HUDEP-2 (cell line): ENCODE results near the gene PPP2R2C.

Source experiments
- DNase-seq, 76 experiments: peaks; one replicate each; lab custom pipeline; 2025; ENCODE audit not compliant: unreplicated experiment in 76 of 76; lab: John Stamatoyannopoulos, UW

The PPP2R2C gene

DNA sequence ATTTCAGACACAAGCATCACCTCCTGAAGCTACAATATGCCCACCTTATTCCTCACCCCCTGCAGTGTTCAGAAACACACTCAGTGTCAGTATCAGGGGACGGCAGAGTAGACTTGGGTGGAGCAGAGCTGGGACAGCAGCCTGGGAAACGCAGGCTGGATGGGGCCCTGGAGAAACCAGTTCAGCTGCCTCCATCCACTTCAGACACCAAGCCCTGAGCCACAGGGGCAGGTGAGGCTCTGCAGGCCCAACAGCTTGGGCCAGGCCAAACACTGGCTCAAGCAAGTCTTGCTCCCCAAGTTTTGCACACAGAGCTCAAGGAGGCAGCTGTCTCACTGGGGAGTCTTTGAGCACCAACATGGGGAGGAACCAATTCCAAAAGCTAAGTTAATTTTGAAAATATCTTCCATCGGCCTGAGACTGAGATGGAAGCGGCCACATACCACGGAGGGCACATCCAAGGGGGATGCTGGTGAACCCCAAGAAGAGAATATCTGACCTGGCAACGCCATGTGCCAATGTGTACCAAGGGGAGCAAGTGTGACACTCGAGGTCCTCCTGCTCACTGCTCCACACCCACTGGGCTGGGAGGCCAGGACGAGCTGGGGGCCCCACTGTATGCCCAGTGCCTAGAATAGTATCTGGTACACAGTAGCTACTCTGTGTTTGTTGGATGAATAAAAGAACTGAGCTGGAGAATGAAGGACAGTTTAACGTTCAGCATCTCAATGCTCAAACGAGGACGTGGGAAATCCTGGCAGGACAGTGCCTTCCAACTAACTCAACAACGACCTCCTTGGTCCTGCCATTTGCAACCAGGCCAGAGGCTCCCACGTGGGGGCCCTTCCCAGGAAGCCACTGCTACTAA lies 45.6 kb downstream of the PPP2R2C start:
- no peak for DNase-seq

- DNase-seq: no peak
These were observed 46.5 kb downstream of the PPP2R2C start for GRCh38 chr4:6425911-6426310.

DNA sequence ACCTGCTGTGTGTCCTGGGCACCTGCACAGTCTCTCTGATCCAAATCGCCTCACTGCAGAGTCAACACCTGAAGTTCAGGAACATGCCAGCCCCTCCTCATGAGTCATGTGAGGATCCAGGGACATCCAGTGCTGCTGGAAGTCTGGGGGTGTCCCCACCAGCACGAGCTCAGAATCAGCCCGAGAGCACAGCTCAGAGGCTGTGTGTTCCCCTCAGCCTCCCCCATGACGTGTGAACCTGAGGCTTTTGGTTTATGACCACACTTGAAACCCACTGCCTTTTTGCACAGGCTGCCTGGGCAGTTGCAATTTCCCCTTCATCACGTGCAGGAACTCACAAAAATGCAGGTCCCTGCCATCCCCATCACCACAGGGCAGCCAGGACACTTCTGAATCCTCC lies 47.1 kb downstream of the PPP2R2C start:
- no peak for DNase-seq

DNA sequence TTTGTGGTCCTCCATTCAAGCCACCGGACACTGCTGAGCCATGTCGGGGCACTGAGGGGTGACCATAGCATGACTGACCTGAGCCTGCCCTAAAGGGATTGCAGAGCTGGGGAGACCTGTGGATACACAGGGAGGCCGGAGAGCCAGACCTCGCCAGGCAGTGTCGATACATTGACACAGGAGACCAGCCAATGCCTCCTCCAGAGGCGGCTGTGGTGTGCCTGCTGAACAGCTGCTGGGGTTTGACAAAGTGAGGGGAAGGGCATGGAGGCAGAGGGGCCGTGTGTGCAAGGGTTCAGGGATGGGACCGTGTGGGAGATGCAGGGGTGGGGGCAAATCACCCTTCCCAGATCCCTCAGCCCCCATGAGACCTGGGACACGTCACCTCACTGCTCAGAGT lies 48.0 kb downstream of the PPP2R2C start:
- no peak for DNase-seq

DNA sequence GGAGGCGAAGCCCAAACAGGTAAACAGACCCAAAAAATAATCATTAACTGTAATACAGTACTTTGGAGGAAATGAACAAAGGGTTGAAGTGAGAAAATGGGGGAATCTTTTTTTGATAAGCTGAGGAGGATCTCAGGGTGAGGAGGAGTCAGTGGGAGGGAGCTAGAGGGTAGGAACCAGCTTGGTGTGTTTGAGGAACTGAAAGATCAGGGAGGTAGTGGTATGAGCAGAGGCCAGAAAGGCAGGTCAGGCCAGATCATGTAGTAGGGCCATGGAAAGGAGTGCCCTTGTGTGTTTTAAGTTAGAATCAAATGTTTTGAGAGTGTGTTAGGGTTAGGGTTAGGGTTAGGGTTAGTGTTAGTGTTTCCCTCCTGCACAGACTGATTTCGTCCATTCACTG lies 48.8 kb downstream of the PPP2R2C start:
- no peak for DNase-seq

DNA sequence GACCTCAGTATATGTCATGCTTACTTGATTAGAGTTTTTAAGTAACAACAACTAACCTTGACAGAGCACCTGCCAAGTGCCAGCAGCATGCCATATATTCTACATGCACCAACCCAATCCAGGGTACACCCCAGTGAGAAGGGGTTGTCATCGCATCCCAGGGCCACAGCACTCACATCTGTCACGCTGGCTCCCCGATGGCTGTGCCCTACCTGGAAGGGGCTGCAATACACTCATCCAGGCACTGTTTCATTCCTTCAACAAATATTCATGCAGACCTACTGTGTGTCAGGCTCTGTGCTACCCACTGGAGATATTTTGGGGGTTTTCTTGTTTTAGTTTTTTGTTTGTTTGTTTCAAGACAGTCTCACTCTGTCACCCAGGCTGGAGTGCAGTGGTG lies 49.5 kb downstream of the PPP2R2C start:
- DNase-seq: no peak

GRCh38 chr4:6422105-6422504 lies 50.3 kb downstream of the PPP2R2C start:
- DNase-seq: no peak

DNA sequence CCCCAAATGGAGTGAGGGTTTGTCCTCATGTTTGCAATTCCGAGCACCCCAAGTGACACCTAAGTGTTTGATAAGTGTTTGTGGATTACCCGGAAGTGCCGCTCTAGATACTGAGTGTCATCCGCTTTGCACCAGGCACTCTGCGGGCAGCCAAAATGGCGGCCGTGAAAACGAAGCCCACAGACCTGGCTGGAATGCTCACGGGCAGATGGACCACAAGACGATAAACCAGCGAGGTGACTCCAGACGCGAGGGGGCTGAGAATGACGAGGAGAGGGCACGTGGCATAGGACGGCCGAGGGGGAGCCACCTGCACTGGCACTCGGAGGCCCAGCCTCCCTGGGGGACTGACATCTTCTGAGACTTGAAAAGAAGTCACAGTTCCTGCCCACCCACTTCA lies 51.0 kb downstream of the PPP2R2C start:
- DNase-seq: no peak

DNA sequence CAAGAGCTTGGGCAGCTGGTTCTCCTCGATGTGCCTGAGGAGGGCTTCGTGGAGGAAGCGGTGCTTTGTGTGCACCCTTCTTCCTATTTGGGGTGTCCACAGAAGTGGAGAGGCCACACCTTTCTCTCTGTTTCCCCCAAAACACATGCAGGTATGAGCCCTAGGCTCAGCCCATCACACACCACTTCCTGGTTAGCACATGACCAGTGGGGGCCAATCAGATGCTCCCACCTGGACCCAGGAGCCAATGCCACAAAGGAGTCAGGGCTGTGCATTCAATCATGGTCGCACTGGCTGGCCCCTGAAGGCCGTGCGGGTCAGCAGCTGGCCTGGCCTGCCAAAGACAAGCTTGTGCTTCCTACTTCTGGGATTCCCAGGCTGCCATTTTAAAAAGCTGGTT lies 51.4 kb downstream of the PPP2R2C start:
- no peak for DNase-seq

DNA sequence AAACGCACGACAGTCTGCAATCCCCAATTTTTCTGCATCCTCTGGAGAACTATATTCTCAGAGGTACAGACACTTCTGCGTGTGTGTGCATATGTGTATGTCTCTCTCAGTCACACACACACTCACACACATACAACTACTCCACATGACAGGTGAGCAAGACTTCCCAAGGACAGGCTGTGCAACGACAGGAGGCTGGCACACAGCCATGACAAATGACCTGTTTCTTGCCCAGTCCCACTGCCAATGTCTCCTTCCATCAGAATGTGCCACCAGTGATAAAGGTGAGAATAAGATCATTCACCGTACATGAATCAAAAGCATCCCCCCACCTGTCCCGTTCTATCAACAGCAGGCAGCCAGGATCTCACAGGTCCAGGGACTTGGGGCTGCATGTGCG lies 52.4 kb downstream of the PPP2R2C start:
- DNase-seq: no peak

DNA sequence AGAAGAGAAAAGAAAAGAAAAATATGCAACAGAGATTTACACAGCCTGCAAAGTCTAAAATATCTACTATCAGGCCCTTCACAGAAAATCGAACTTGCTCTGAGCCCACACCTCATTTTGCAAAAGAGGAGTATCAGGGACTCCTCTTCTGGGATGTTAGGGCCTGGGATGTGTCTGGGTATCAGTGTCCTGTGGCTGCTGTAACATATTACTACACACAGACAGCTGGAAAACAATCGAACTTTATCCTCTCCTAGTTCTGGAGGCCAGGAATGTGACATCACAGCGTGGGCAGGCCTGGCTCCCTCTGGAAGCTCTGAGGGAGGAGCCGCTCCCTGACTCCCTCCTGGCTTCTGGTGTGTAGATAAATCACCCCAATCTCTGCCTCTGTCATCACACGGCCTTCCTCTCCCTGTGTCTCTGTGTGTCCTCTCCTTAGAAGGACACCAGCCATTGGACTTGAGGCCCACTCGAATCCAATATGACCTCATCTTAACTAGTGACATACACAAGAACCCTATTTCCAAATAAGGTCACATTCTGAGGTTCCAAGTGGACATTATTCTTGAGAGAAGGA lies 52.9 kb downstream of the PPP2R2C start:
- DNase-seq: no peak

- no peak for DNase-seq
These were observed 54.1 kb downstream of the PPP2R2C start for GRCh38 chr4:6418193-6418755.

- DNase-seq: no peak
These were observed 54.8 kb downstream of the PPP2R2C start for GRCh38 chr4:6417516-6418050.

DNA sequence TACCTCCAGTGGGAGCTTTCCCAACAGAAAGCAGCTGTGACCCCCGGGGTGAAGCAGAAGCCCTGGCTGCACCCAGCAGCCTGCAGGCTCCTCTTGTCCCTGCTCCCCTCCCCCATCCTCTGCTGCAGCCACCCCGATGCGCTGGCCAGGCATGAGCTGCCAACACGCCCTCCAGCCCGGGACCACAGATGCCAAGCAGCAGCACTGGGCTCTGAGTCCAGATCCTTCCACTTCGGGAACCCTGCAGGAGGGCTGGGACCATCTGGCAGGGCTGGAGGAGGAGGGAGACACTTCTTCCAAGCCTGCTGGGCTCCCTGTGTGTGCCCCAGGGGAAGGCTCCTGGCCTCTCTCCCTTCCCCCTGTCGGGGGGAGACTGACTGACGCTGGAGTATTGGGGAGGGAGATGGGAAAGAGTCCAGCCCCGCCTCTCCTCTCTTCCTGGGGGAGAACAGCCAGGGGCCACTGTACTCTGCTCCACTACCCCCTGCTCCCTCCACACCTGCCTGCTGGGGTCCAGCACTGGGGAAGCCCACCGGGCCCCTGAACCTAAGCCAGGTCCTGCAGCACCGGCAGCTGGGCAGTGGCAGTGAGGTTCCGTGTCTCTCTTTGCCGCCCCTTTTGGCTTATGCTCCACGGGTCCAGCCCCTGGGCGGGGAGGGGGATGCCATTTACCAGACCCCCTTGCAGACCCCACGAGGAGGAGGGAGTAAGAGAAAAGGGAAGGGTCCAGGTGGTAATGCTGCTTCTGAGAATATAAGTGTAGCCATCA lies 55.7 kb downstream of the PPP2R2C start:
- no peak for DNase-seq

DNA sequence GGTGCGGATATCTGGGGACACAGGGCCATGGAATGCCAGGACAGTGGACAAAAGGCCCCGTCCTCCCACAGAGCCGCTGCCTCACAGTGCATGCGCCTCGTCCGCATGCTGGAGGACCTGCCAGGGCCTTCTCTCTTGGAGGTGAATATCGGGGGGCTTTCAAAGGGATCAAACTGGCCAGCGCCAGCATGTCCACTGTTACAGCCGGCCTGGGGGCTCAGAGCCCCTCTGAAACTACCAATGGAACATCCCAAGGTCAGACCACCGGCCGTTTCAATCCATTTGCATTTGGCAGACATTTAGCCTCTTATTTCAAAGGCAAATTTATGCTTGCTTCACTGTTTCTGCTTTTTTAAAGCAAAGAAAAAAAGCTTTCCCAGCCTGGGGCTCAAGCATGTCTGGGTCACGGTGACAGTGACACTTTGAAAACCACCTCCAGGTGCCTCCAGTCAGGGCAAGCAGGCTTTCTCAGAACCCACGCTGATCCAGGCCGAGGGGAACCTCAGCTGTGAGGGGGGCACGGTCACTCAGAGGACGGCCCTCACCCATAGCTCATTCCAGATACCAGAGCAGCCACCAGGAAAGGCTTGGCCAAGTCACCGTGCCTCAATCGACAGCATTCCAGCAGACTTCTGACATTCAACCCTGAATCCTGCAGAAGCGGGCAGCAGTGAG lies 57.2 kb downstream of the PPP2R2C start:
- no peak for DNase-seq

GRCh38 chr4:6414578-6414977 lies 57.8 kb downstream of the PPP2R2C start:
- DNase-seq: no peak

GRCh38 chr4:6410664-6411063 lies 61.8 kb downstream of the PPP2R2C start:
- no peak for DNase-seq

GRCh38 chr4:6410068-6410467 lies 62.3 kb downstream of the PPP2R2C start:
- no peak for DNase-seq

DNA sequence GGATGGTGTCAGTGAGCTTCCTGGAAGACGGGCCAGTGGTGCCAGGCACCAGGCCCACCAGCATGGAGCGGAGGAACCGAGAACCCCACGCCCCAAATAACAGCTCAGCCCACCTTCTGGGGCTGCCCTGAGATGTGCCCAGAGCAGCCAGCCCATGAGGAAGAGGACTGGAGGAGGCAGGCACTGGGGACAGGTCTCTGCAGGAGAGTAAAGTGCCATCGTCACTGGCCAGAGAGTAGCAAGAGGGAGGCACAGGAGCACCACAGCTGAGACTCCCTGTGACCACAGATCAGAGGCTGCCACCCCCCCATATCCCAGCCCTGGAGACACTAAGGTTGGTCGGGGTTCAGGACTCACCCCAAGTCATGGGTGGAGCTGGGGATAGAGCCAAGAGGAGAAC lies 63.0 kb downstream of the PPP2R2C start:
- DNase-seq: no peak

DNA sequence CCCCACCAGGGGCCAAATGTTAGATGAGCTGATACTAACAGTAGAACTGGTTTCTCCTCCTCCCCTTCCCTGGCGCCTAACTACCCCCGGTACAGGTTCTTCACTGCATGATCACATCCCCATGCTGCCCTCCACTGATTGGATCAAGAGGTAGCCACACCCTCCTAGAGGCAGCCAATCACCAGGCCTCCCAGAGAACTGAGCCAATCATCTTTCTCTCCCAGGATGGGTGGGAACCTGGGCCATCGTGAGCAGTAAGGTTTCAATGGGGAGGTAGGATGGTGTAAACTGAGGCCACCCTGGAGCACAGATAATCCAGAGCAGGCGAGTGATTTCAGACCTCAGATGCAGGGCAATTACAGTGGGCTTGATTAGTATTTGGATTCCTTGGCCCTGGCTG lies 64.2 kb downstream of the PPP2R2C start:
- no peak for DNase-seq

GRCh38 chr4:6405397-6405706 lies 67.1 kb downstream of the PPP2R2C start:
- DNase-seq: no peak
